Measurements from ENCODE around the gene SPATS2.
"Not testable (repeated sequence)": the region's sequence is repeated elsewhere in the genome, so short reads cannot be mapped to it uniquely, and the experiment has no call there.

SPATS2 gene

DNA sequence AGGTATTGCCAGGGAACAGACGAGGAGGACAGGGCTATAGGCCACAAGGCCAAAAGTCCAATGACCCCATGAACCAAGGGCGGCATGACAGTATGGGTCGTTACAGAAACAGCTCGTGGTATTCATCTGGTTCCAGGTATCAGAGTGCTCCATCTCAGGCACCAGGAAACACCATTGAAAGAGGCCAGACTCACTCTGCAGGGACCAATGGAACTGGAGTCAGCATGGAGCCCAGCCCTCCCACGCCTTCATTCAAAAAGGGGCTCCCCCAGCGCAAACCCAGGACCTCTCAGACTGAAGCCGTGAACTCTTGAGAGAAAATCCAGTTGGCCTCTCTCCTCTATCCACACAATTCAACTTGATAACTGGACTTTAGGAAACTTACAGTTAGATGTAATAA lies 158.7 kb downstream of the SPATS2 start:
- no peak for DNase-seq

- no peak for DNase-seq
These were observed 160.3 kb downstream of the SPATS2 start for GRCh38 chr12:49527361-49528130.

DNA sequence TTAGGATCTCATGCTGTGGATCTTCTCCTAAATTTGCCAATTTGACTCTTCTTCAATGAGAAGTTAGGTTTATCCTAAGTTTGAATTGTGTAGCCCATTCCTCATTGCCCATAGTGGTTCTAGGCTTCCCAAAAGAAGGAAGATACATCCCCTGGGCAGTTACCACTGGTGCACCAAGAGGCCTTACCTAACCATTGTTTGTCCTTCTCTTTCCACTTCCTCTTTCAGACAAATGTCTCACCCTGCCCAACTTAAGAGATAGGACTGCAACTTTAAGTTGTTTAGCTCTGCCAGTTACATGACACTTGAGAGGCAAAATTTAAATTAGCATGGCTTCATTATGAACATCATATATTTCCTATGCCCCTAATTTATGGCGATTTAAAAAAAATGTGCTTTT lies 162.2 kb downstream of the SPATS2 start:
- DNase-seq = no peak

DNA sequence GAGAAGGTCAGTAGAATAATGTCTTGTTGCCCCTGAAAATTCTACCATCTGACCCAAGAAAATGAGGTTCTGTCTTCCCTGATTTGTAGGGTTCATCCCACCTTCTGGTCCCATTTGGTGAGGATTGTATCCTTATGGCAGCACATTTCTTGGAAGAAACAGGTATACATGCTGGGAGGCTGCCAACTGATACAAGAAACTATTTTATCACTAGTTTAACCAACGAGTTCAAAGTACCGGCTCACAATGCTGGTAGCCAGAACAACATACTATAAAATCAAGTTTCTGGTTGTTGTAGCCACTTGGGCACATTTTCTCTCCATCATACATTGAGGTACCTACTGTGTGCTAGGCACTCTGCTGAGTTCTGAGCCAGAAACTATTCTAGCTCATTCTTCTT lies 164.5 kb downstream of the SPATS2 start:
- DNase-seq = no peak

GRCh38 chr12:49533331-49533730 lies 166.1 kb downstream of the SPATS2 start:
- DNase-seq = no peak

DNA sequence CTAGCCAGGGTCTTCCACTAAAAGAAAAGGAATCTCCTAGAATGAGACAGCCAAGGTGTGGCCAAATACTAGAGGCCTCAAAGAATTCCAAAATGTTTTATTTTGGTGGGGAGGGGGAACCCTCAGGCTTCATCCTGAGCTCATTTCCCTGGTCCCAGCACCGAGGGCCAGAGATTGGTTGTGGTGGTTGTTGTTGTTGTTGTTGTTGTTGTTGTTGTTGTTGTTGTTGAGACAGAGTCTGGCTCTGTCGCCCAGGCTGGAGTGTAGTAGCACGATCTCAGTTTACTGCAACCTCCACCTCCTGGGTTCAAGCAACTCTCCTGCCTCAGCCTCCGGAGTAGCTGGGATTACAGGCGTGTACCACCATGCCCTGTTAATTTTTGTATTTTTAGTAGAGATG lies 166.9 kb downstream of the SPATS2 start:
- not testable (repeated sequence) for DNase-seq

DNA sequence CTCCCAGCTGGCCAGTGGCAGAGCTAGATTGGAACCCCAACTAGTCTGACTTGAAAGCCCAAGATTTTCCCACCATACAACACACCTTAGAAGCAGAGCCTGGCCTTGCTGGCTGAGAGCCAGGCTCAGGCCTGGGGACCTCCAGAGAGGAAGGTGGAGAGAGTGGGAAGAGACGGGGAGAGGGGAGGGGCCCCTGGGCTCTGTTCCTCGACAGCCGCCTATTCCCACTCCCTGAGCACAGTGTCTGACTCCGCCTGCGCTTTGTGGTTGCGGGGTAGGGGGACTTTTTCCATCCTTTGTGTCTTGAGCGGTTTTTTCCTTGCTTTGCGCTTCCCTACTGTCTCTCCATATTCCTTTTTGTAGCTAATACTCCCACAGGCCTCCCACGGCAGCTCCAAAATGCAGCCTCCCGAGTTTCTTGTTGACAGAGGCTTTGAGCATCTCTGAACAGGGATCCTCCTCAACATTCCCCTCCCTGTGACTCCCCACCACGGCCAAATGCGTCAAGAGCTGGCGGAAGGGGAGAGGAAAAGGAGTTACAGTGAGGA lies 167.5 kb downstream of the SPATS2 start:
- DNase-seq = no peak

DNA sequence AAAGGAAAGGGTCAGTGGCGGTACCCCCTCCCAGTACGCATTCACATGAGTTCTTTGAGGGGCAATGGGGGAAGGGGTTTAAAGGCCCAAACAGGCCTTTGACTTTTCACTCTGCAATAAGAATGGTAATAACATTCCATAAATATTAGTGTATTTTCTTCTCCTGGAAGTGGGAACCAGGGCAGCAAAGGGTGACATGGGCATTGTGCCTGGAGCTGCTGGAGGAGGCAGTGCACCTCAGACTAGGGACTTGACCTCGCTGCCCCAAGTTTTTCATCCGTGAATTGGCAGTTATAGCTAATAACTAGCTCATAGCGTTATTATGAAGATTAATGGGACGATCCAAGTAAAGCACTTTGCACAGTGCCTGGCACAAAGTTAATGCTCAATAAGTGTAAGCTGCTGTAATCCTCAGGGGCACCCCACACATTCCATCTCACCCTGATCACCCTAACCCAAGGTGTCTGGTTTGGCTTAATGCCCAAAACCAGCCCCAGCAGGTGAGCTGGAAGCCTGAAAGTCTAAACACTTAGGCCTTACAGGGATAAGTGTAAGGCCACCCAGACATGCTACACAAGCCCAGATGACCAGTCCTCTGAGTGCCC lies 168.8 kb downstream of the SPATS2 start:
- no peak for DNase-seq

DNA sequence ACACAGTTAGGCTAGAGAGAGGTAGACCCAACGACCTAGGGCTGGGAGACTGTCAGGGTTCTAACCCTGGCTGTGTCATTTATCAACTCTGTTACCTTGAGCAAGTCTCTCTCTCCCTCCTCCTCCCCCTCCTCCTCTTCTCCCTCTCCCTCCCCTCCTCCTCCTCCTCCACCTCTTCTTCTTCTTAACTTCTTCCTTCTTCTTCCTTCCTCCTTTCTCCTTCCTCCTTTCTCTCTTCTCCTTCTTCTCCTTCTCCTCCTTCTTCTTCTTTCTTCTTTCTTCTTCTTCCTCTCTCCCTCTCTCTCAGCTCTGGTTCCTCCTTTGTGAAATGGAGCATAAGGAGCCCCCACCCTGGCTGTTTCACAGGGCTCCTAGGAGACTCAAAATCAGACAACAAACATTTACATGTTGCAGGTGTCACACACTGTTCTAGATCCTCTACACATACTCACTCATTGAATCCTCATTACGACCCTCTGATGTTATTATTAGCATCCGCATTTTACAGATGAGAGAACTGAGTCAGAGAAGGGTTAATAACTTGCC lies 169.3 kb downstream of the SPATS2 start:
- no peak for DNase-seq

DNA sequence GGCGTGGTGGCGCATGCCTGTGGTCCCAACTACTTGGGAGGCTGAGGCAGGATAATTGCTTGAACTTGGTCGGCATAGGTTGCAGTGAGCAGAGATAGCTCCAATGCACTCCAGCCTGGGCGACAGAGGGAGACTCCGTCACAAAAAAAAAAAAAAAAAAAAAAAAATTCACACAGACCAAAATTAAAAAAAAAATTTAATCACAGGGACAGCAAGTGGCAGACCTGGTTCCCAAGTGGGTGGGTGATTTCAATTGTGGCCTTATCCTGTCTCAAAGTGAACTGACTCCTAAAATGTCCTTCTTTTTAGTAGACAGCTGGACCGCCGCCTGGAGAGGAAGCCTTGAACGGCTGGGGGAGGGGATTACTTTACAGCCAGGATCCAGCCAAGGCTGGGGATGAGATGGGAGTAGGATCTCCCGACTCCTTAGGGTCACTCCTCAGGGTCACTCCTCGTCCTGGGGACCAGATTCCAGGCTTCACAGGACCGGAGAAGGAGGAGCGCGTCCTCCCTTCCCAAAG lies 170.0 kb downstream of the SPATS2 start:
- no peak for DNase-seq

DNA sequence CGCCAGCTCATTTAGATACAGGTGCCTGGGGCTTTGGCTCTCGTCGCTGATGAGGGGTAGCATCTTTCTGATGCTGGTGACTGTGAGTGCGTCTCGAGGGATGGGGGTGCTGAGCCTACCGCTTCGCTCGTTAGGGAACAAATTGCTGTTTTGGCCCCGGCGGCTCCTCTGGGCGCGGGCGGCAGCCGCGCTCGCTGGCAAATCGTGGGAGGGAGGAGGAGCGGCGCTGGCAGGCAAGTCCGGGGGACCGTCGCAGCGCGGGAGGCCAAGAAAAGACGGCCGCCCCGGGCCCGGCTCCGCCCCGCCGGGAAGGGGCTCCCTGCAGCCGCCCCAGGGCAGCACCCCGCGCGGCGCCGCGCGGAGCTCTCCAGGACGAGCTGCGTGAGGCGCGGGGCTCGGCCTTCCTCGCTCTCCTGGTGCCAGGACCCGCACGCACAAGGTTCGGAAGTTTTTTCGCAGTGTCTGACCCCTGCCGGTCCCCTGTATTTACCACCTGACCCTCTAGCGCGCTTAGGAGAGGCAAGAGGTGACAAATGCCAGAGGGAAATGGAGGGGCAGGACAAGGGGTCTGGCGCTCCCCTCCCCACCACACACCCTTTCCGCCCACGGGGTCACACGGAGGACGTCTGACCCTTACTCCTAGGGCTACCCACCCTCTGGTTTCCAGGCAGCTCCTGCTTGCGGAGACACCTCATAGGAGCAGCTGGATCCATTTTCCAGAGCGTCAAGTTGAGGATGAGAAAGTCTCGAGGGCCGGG lies 170.7 kb downstream of the SPATS2 start:
- no peak for DNase-seq

- peak; percentile 67 for DNase-seq
These were observed 171.5 kb downstream of the SPATS2 start, which contains the start of gene KCNH3 for GRCh38 chr12:49538510-49539403. KCNH3 (plus strand) TSS chr12:49539030; CDS start chr12:49539417, 387 bp downstream.

DNA sequence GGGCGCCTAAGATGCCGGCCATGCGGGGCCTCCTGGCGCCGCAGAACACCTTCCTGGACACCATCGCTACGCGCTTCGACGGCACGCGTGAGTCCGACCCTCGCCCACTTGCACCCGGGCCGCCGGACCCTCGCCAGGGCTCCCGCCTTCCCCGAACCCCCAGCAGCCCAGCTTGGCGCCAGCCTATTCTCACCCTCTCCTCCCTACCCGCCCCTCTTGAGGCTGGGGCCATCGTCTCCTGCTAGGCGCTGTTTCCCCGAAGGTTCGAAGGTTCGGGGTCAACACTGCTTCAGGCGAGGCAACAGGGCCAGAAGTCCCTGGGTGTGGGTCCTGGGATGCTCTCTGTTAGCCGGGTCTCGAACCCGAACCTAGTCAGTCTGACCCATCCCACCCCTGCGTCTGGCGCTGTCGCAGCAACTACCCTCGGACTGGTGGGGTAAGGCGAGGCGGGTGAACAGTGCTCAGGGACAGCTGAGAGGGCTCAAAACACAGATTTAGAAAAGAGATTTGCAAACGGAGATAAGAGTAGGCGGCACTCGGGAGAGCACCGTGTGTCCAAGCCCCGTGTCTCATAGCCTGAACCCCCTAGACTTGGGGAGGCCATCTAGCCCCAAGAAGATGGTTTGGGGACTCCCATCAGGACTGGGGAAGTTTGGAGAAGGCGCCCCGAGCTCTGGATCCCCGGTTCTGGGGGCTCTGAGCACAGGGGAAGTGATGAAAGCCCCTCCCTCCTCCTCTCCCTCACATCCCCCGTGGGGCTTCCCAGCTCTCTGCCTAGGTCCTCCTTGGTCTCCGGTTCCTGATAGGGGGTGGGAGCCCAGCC lies 172.4 kb downstream of the SPATS2 start:
- DNase-seq = no peak

DNA sequence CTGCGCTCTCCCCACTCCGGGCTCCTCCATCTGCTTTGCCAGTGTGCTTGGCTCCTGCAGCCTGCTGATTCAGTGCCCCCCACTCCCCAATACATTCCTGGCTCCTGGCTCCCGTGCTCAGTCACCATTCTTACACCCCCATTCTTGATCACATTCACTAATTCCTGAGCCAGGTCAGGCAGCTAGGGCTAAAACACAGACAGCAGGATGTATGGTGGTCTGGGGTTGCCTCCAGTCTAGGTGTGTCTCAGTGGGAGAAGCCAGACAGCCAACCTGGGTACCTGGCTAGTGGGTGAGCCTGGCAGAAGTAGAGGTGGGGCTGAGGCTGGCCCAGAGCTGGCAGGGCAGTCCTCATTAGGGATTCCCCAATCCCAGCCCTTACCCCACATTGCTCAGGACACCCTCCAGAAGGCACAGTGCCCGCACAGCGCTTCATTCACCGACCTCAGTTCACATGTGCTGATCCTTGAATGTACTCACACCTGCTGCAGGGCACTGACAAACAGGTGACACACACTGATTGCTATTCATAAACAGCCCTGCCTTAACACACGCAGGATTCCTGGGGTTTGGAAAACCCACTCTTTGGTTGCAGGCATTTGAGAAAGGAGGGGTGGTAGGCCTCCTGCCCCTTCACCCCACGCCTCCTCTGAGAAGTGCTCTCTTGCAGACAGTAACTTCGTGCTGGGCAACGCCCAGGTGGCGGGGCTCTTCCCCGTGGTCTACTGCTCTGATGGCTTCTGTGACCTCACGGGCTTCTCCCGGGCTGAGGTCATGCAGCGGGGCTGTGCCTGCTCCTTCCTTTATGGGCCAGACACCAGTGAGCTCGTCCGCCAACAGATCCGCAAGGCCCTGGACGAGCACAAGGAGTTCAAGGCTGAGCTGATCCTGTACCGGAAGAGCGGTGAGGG lies 173.2 kb downstream of the SPATS2 start:
- DNase-seq = no peak

DNA sequence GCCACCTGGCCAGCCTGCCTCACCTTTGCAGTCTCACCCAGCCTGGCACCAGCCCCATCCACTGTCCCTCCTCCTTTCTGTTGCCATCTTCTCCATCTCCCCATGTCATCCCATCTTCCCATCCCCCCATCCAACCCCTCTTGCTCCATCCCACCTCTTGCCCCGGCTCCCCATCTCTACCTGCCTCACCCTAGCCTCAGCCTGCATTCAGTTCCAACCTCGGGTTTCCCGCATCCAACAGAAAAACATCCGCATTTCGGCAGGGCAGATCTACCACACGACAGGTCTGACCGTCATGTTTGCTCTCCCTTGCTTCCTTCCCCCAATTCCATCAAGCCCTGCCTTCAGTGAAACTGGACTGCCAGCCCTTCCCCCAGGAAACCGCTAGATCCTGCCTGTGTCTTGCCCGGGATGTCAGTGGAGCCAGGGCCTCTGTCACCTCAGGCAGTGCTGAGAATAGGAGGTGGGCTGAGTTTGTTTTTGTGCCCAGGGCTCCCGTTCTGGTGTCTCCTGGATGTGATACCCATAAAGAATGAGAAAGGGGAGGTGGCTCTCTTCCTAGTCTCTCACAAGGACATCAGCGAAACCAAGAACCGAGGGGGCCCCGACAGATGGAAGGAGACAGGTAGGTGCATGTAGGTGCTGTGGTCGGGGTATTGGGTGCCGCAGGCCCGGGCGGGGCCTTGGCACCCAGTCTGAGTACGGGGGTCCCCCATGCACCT lies 174.0 kb downstream of the SPATS2 start:
- DNase-seq = no peak

DNA sequence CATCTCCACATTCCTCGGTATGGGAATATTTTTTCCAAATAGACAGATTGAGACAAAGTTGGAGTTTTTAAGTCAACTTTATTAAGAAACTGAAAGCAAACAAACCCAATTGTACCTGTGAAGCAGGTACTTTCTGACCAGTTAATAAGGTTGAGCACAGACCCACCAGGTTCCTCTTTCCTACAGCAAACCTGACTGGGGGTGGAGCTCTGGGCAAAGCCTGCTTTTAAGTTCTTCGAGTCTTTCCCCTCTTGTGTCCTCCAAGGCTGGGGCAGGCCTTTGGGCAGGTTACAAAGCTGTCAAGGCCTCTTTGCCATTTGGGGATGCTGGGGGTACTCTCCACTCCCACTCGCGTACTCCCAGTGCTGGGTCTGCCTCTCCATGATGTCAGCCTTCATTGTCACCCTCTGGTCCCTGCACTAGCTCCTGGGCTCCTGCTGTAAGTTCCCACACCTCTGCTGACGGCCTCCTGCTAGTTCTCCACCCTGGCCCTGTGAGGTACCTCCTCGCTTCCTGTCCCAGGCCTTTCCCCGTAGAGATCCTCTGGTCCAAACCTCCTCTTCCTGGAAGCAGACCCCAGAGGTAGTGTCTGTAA lies 174.7 kb downstream of the SPATS2 start:
- DNase-seq = no peak

DNA sequence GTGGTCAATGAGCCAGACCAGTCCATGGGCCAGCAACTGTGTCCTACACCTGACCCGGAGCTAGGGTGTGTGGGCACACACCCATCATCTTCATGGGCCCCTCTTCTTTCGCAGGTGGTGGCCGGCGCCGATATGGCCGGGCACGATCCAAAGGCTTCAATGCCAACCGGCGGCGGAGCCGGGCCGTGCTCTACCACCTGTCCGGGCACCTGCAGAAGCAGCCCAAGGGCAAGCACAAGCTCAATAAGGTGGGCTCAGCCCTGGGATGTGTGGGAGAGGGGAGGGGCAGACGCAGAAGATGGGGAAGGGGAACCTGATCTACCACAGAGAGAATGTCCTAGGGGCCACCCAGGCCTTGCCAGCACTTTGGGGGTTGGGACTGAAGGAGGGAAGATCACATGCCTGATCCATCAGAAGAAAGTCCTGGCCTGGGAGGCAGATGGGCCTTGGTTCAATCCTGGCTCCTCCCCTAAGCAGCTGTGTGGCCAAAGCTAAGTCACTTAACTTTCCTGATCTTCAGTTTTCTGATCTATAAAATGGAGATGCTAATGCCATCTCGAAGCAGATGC lies 175.4 kb downstream of the SPATS2 start:
- no peak for DNase-seq

DNA sequence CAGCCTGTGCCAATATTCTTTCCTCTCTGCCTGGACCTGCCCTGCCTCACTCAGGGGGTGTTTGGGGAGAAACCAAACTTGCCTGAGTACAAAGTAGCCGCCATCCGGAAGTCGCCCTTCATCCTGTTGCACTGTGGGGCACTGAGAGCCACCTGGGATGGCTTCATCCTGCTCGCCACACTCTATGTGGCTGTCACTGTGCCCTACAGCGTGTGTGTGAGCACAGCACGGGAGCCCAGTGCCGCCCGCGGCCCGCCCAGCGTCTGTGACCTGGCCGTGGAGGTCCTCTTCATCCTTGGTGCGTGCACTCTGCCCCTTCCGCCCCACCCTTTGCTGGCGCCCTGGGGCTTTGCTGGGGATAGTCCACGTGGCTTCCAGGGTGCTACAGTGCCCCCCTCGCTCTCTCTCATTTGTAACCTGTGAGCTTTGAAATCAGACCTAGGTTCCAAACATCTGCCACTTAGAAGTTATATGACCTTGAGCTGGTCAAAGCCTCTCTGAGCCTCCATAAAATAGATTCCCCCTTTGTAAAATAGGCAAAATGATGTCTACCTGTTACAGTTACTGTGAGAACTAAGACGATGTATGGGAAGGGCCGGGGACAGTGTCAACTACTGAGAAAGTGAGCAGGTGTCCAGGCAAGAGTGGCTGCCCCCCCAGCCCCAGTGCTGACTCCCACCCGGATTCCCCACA lies 176.1 kb downstream of the SPATS2 start:
- no peak for DNase-seq

All from NCI-H1417 treated with DMSO at 0.1 percent for 48 hours (cell line).